Measurements from ENCODE around the gene ADRA2A.

ADRA2A gene

DNA sequence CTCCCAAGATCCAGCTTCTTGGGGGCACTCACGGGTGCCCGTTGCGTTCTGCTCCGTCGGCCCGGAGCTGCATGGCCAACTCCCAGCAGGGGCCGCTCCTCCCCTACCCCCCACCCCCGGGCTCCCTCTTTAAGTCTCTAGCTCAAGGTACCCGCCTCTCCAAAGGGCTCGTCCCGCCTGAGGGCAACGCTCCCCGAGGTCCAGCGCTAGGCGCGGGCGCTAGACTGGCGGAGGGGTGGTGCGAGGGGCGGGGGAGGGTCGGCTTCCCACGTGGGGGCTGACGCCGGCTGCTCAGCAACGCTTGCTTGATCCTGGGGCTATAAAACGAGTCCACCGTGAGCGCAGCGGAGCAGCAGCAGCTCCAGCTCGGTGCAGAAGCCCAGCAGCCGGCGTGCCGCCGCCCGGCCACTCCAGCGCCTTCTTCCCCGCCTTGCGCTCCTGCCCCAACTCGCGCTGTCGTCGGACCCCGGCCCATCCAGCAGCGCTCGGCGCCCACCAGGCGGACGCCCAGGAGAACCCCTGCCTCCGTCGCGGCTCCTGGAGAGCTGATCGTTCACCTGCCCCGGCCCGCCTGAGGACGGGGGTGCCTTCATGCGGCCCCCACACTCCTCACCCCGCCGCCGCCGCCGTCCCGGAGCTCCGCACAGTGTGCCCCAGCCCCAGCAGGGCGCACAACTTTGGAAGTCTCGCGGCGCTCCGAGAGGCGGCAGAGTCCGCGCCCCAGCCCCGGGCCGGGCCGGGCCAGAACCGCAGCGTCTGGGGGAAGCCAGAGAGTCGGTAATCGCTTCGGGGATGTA is at the start of gene ADRA2A:
Gene ADRA2A, plus strand, starts transcription at position 348 of the 797 bp plus-strand sequence. CDS start 968 bp downstream, outside the sequence.
- Histone ChIP-seq H3K9ac (ENCODE audit: low read length) (peak within 1 kb of the TSS; percentile 81), H3K4me3 (ENCODE audit: low read length) (peak within 1 kb of the TSS; percentile 85), H3K36me3 (ENCODE audit: control insufficient read depth, insufficient read depth, low read length, severe bottlenecking) (peaks cover 5% of the 10 kb centered on the region), H3K9me3 (ENCODE audit: control insufficient read depth, low read length) (no peaks in the 10 kb centered on the region), H3K4me1 (ENCODE audit: control insufficient read depth, insufficient read depth, low read length) (peaks cover 22% of the 10 kb centered on the region), H3K27me3 (replicated peaks; ENCODE audit: control insufficient read depth, insufficient read depth, low read length) (peaks cover 3% of the 10 kb centered on the region)
- DNase-seq (ENCODE audit: low read depth), result peak; percentile 54

- Histone ChIP-seq H3K4me1 (ENCODE audit: control insufficient read depth, insufficient read depth, low read length) (peaks cover 10% of the 10 kb centered on the region), H3K27me3 (replicated peaks; ENCODE audit: control insufficient read depth, insufficient read depth, low read length) (no peaks in the 10 kb centered on the region), H3K9ac (ENCODE audit: low read length) (no peak overlapping the region), H3K36me3 (ENCODE audit: control insufficient read depth, insufficient read depth, low read length, severe bottlenecking) (peaks cover 8% of the 10 kb centered on the region), H3K9me3 (ENCODE audit: control insufficient read depth, low read length) (no peaks in the 10 kb centered on the region), H3K4me3 (ENCODE audit: low read length) (no peak overlapping the region)
- no peak for DNase-seq (ENCODE audit: low read depth)
These were observed 46.6 kb upstream of the ADRA2A start for GRCh38 chr10:111030042-111030750.

DNA sequence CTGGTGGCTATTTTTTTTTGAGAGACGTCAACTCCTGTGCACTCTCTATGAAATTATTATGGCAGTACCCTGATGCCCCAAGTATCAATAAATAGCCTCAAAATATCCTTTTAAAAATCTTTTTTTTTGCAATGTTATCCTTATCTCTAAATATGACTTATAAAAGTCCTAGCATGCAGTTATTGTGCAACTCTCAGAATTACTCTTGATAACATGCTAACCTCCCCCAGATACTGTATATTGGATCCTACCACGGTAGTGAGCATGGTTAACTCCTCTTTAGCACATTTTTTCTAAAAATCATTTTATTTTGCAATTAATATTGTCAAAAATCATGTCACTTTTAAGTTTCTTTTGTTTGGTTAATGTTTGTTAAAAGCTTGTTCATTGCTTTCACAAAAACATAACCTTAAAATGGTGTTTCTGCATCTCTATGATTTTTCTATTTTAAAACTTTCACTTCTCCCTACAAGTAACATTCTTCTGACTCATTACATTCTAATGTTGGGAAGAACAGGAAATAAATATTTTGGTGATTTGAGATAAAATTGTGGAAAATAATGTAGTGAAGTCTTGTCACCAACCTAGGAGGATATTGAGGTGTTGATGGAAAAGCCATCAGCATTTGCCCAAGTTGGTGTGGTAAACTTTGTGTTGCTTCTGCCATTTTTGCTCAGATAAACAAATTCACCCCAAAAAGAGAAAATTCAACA is 42.1 kb upstream of the ADRA2A start:
- H3K9me3 ChIP-seq (ENCODE audit: control insufficient read depth, low read length), result peaks cover 7% of the 10 kb centered on the region

GRCh38 chr10:111035542-111035941 is 41.3 kb upstream of the ADRA2A start:
- no peak overlapping the region for H3K4me3 ChIP-seq (ENCODE audit: low read length)
- no peak overlapping the region for H3K9ac ChIP-seq (ENCODE audit: low read length)
- H3K4me1 ChIP-seq (ENCODE audit: control insufficient read depth, insufficient read depth, low read length), result peaks cover 12% of the 10 kb centered on the region
- H3K27me3 ChIP-seq (replicated peaks; ENCODE audit: control insufficient read depth, insufficient read depth, low read length), result no peaks in the 10 kb centered on the region
- DNase-seq (ENCODE audit: low read depth), result peak; percentile 32
- peaks cover 14% of the 10 kb centered on the region for H3K9me3 ChIP-seq (ENCODE audit: control insufficient read depth, low read length)
- peaks cover 8% of the 10 kb centered on the region for H3K36me3 ChIP-seq (ENCODE audit: control insufficient read depth, insufficient read depth, low read length, severe bottlenecking)

More for the DNA sequence above, 42.1 kb upstream of the ADRA2A start:
- peak overlapping the region; percentile 48 for H3K4me3 ChIP-seq (ENCODE audit: low read length)
- peak overlapping the region; percentile 16 for H3K9ac ChIP-seq (ENCODE audit: low read length)
- H3K4me1 ChIP-seq (ENCODE audit: control insufficient read depth, insufficient read depth, low read length), result peaks cover 12% of the 10 kb centered on the region
- peak; percentile 32 for DNase-seq (ENCODE audit: low read depth)
- H3K27me3 ChIP-seq (replicated peaks; ENCODE audit: control insufficient read depth, insufficient read depth, low read length), result no peaks in the 10 kb centered on the region
- peaks cover 8% of the 10 kb centered on the region for H3K36me3 ChIP-seq (ENCODE audit: control insufficient read depth, insufficient read depth, low read length, severe bottlenecking)

DNA sequence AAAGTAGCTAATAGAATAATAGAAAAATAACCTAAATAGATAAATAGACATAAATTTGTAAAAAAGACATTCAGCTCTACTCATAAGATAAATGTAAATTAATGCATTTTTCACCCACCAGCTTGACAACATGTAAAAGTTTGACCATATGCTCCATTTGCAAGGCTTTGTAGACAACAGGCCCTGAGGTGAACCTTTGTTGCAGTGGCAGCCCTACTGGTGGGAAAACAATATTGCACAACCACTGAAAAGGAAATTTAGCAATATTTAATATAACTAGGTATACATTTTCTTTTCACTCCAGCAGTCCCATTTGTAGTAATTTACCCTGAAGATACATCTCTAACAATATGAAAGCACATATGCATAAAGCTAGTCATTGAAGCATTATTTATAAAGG is 39.0 kb upstream of the ADRA2A start:
- H3K4me3 ChIP-seq (ENCODE audit: low read length), result no peak overlapping the region
- H3K9me3 ChIP-seq (ENCODE audit: control insufficient read depth, low read length), result peaks cover 26% of the 10 kb centered on the region
- DNase-seq (ENCODE audit: low read depth), result peak; percentile 3
- H3K27me3 ChIP-seq (replicated peaks; ENCODE audit: control insufficient read depth, insufficient read depth, low read length), result no peaks in the 10 kb centered on the region
- H3K9ac ChIP-seq (ENCODE audit: low read length), result no peak overlapping the region
- H3K36me3 ChIP-seq (ENCODE audit: control insufficient read depth, insufficient read depth, low read length, severe bottlenecking), result no peaks in the 10 kb centered on the region
- peaks cover 12% of the 10 kb centered on the region for H3K4me1 ChIP-seq (ENCODE audit: control insufficient read depth, insufficient read depth, low read length)

DNA sequence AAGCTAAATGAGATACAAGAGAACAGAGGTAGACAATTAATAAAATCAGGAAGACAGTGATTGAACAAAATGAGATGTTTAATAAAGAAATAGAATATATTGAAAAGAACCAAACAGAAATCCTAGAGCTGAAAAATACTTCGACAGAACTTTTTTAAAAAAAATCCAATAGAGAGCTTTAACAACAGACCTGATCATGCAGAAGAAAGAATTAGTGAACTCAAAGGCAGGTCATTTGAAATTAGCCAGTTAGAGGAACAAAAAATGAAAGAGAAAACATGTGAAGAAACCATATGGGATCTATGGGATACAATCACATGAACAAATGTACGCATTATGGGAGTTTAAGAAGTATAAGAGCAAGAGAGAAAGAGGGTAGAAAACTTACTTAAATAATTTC is 37.3 kb upstream of the ADRA2A start:
- H3K36me3 ChIP-seq (ENCODE audit: control insufficient read depth, insufficient read depth, low read length, severe bottlenecking), result no peaks in the 10 kb centered on the region
- peaks cover 9% of the 10 kb centered on the region for H3K4me1 ChIP-seq (ENCODE audit: control insufficient read depth, insufficient read depth, low read length)
- DNase-seq (ENCODE audit: low read depth), result no peak
- H3K9me3 ChIP-seq (ENCODE audit: control insufficient read depth, low read length), result peaks cover 26% of the 10 kb centered on the region
- H3K9ac ChIP-seq (ENCODE audit: low read length), result no peak overlapping the region
- H3K4me3 ChIP-seq (ENCODE audit: low read length), result no peak overlapping the region
- H3K27me3 ChIP-seq (replicated peaks; ENCODE audit: control insufficient read depth, insufficient read depth, low read length), result no peaks in the 10 kb centered on the region

- no peaks in the 10 kb centered on the region for H3K36me3 ChIP-seq (ENCODE audit: control insufficient read depth, insufficient read depth, low read length, severe bottlenecking)
- DNase-seq (ENCODE audit: low read depth), result no peak
- H3K4me3 ChIP-seq (ENCODE audit: low read length), result no peak overlapping the region
- H3K9me3 ChIP-seq (ENCODE audit: control insufficient read depth, low read length), result peaks cover 40% of the 10 kb centered on the region
- H3K4me1 ChIP-seq (ENCODE audit: control insufficient read depth, insufficient read depth, low read length), result no peaks in the 10 kb centered on the region
- no peak overlapping the region for H3K9ac ChIP-seq (ENCODE audit: low read length)
- H3K27me3 ChIP-seq (replicated peaks; ENCODE audit: control insufficient read depth, insufficient read depth, low read length), result no peaks in the 10 kb centered on the region
These were observed 19.8 kb upstream of the ADRA2A start for GRCh38 chr10:111057006-111057405.

GRCh38 chr10:111063471-111063870 is 13.4 kb upstream of the ADRA2A start:
- DNase-seq (ENCODE audit: low read depth), result no peak
- Histone ChIP-seq H3K9ac (ENCODE audit: low read length) (no peak overlapping the region), H3K4me3 (ENCODE audit: low read length) (no peak overlapping the region), H3K27me3 (replicated peaks; ENCODE audit: control insufficient read depth, insufficient read depth, low read length) (no peaks in the 10 kb centered on the region), H3K4me1 (ENCODE audit: control insufficient read depth, insufficient read depth, low read length) (no peaks in the 10 kb centered on the region), H3K9me3 (ENCODE audit: control insufficient read depth, low read length) (peaks cover 7% of the 10 kb centered on the region), H3K36me3 (ENCODE audit: control insufficient read depth, insufficient read depth, low read length, severe bottlenecking) (no peaks in the 10 kb centered on the region)

DNA sequence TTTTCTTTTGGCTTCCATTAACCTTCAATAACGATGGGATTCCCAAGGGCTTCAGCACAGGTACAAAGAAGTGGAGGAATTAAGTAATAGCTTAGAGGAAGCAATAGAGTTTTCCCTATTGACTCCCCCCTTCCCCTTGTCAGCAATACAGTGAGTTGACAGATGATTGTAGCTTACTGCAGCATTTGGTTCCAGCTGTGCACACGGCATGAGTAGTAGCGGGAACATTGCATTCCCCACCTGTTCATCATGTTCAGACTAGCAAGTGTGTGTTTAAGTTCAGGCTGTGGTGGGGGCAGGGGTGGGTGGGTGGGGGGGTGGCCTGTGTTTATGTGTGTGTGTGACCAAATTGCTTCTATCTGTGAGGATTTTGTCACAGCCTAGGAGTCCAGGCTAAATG is 4.6 kb upstream of the ADRA2A start:
- peaks cover 4% of the 10 kb centered on the region for H3K4me1 ChIP-seq (ENCODE audit: control insufficient read depth, insufficient read depth, low read length)
- DNase-seq (ENCODE audit: low read depth), result no peak
- no peak overlapping the region for H3K9ac ChIP-seq (ENCODE audit: low read length)

GRCh38 chr10:111075577-111076185 is 1.1 kb upstream of the ADRA2A start:
- H3K9ac ChIP-seq (ENCODE audit: low read length), result peak overlapping the region; percentile 71
- no peaks in the 10 kb centered on the region for H3K9me3 ChIP-seq (ENCODE audit: control insufficient read depth, low read length)
- H3K4me3 ChIP-seq (ENCODE audit: low read length), result peak overlapping the region; percentile 85
- H3K36me3 ChIP-seq (ENCODE audit: control insufficient read depth, insufficient read depth, low read length, severe bottlenecking), result no peaks in the 10 kb centered on the region
- no peak for DNase-seq (ENCODE audit: low read depth)
- peaks cover 3% of the 10 kb centered on the region for H3K27me3 ChIP-seq (replicated peaks; ENCODE audit: control insufficient read depth, insufficient read depth, low read length)
- H3K4me1 ChIP-seq (ENCODE audit: control insufficient read depth, insufficient read depth, low read length), result peaks cover 22% of the 10 kb centered on the region

More for the DNA sequence above, 4.6 kb upstream of the ADRA2A start:
- peaks cover 3% of the 10 kb centered on the region for H3K27me3 ChIP-seq (replicated peaks; ENCODE audit: control insufficient read depth, insufficient read depth, low read length)
- peaks cover 8% of the 10 kb centered on the region for H3K9me3 ChIP-seq (ENCODE audit: control insufficient read depth, low read length)
- H3K36me3 ChIP-seq (ENCODE audit: control insufficient read depth, insufficient read depth, low read length, severe bottlenecking), result no peaks in the 10 kb centered on the region
- no peak overlapping the region for H3K4me3 ChIP-seq (ENCODE audit: low read length)

Measured in adipocyte (in vitro differentiated cells).